D341Med (cell line): ENCODE results near the gene TUBB.
A peak's percentile ranks its signal among the peaks of the same experiment; 100 is the strongest.
"Not testable (repeated sequence)": the region's sequence is repeated elsewhere in the genome, so short reads cannot be mapped to it uniquely, and the experiment has no call there.

ENCODE experiments used
- DNase-seq: peaks from one replicate; pipeline ENCODE4 v3.0.0; 2012; ENCODE audit warnings: low spot score

Gene TUBB

DNA sequence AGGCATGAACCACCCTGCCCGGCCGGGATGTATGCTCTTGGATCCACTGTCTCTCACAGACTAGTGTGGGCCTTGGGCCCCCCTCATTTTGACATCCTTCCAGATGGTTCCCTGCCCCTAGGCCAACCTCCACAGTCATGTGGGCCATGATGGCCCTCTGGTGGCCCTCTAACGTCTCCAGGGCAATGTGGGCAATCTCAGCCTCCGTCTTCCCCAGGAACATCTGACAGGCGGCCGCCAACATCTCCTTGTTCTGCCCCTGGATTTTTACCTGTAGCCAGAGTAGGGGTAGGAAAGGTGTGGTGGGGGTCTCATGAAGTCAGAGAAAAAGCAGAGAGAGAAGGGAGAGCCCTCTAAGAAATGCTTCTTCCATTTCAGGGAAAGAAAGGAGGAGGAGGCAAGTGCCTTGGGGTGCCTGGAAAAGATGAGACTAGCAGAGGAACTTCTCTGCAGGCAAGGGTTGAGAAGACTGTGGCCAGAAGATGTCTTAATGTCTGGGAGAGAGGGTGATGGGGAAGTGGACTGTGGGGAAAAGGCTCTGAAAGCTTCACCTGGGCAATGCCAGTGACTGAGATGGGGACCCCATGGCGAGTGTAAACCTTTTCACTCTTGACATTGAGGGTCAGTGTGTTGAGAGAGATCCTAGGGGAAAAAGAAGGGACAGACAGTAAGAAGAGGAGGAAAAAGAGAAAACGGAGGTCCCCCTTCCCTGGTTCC, 21.1 kb downstream of the TUBB start:
- no peak for DNase-seq

DNA sequence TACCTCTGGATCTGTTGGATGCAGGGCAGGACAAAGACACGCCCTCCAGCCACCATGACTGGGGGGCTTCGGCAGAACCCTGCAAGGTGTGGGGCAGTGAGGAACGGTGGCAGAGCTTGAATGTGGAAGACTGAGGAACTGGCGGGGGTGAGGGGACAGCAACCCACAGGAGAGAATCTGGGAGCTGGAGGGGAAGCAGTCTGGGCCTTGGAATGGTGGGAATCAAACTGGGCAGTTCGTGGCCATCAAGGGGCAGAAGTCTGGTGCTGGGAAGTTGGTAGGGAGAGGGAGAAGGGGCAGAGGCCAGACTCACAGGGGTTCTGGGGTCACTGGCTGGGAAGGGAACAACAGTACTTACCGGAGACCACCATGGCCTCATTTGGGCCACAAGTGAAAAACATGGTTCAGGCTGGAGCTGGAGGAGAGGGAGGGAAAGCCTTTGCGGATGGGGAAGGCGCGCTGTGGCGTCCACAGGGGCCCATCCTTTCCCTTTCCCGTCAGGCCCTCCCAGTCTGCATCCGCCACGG, 21.7 kb downstream of the TUBB start:
- DNase-seq: no peak

DNA sequence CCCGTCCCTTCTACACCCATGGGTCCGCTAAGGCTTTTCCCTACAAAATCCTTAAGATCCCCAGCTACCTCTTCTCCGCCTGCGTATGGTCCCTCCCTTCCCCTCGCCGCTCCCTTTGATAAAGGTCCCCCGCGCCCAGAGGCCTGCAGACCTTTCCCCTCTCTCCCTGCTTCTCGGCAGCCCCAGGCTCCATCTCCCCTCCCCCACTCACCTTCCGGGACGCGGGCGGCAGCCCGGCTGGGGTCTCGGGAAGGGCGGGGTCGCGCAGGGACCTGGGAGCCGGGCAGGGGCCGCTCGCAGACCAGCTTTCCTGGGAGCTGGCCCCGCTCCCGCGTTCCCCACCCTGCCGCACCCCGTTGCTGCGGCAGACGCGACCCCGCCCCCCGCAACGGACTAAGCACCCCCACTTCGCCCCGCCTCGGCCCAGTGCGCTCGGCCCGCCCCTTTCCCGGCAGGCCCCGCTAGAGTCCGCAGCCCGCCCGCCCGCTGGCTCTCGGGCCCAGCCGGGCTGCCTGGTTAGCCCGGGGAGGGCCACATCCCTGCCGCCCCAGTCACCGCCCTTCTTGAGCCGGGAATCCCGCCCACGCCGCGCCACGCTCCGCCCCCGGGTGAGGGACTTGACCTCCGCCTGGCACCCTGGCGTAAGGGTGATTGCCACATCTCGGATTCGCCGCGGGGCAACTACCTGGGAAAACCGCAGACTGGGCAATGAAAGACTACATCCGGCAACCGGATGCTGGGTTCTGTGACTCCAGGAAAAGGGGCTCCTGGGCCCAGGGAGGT, 22.4 kb downstream of the TUBB start, which contains the start of gene FLOT1:
Gene FLOT1, minus strand, starts transcription at position 372 of the 783 bp plus-strand sequence. CDS start 498 bp downstream, outside the sequence.
- peak; percentile 92 for DNase-seq

DNA sequence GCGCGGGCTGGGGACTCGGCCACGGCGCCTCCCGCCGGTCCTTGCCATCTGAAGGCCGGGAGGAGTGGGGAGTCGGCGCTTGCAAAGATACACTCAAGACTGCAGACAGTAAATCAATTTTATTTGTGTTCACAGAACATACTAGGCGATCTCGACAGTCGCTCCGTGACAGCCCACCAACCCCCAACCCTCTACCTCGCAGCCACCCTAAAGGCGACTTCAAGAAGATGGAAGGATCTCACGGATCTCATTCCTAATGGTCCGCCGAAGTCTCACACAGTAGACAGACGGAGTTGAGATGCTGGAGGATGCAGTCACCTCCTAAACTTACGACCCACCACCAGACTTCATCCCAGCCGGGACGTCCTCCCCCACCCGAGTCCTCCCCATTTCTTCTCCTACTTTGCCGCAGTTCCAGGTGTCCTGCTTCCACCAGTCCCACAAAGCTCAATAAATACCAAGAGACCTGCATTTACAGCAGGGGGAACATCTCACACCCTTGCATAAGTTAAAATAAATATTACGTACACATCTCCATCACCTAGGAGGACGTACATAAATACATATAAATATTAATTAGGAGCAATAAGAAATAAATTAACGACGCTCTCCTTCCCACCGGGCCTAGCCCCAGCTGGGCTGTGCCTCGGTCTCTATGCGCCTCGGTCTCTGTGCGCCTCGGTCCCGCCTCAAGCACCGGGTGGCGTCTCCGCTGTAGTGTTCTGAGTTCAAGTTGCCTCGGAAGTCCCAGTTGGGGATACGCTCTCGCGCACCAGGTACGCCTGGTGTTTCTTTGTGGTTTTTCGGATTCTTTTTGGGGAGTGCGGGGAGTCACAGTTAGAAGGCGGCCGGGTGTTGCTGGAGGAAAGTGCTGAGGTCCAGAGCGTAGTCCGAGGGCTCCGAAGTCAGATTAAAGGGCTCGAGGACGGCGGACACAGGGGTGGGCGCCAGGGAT, 23.2 kb downstream of the TUBB start:
- no peak for DNase-seq

DNA sequence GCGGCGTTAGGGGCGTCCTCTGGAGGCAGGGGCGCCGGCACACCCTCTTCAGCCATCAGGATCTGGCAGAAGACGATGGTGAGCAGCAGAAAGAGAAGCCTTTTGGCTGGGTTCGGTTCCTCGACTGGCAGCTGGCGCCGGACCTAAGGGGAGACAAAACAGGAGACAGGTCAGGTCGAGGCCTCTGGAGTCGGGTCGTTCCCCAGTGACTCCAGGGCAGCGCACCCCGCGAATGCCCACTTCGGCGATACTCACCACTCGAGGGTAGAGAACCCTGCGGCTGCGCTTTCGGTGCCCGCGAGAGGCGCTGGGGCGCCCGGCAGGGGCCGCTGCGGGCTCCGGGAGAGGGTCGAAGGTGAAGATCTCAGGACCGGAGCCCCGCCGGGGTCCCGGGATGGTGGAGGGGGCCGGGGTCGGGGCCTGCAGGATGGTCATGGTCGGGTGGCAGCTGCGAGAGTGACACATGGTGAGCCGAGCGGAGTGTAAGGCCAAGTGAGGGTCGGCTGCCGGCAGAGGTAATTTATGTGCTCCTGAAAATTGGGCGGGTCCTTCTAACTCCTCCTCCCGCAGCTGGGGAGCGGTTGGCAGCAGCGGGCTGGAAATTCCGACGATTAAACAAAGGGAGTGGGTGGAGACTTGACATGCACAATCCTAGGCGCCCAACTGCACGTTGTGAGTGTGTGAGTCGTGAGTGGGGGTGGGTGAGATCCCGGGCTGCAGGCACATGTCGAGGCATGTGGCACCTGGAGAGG, 24.1 kb downstream of the TUBB start, which contains the start of gene IER3:
Gene IER3, minus strand, starts transcription at position 494 of the 752 bp plus-strand sequence. Its CDS starts 29 bp downstream, at position 465.
- DNase-seq: no peak

DNA sequence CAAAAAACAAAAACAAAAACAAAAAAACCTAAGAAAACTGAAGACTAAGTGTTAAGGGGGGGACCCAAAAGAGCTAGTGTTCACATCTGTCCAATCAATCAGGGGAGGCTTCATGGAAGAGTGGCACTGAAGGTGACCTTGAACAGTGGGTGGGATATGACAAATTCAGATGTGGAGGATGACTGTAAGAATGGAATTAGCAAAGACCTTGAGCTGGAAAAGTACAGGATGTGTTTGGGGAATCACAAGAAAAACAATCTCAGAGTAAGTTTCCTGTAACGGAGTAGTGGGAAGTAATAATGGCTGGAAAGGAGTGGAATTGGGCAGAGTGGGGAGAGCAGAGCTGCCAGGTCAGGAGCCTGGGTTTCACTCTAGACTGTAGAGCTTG, 27.1 kb downstream of the TUBB start:
- DNase-seq: no peak

DNA sequence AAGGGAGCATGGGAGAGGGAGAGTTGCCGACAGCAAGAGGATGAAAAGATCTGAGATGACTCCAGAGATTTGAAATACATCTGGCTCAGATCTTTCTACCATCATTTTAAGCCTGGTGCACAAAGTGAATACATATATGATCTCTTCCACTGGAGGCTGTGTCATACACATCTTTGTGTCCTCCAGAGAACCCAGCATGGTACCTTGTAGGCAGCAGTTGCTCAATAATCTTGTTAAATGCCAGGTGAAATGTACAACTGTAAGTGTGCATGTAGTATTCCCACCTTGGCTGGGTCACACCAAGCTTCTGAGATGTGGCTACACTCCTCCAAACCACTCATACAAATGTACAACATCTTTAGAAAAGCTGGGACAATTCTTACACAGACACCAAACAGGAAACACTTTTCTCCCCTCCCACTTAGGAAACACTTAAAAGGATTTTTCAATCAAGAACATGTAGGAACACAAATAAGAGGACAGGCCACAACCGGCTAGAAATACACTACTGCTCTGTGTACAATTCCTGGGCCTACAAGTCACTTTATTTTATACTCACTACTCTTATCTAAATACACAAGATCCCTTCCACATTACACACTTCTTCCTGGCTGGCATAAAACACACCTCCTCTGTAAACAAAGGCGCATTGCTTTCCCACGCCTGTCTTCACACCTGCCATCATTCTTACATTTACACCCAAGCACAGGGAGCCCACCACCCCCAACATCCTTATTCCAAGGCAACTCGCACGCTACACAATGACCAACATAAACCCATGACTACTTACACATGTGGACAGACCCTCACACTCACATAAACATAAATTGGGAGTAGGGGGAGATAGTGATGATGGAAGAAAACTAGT, 28.0 kb downstream of the TUBB start:
- DNase-seq: no peak

DNA sequence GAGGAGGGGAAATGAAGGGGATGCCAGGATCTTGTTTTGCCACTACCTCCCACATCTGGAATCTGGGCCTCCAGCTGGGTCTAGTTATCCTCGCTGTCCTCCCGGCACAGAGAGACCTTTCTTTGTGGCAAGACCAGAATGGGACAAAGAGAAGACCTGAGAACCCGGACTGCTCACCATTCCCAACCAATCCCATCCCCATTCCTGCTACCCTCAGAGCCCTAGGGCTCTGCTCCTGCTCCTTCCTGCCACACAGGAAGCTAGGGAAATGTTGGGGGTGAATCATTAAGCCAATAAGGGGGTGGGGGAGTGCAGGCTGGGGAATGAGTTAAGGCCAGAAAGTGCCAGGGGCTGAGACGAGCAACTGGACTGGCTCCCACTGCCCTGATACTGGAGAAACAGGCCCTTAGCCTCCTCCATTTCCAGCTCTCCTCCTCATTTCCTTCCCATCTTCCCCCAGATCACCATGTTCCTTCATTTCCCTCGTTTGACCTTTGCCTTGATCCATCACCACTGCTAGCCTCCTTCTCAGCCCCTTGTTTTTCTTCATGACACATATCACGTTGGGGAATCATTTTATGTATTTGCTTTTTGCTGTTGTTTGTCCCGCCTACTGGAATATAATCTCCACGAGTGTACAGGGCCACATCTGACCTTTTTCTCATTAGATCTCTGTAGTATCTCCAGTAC, 28.8 kb downstream of the TUBB start:
- no peak for DNase-seq

DNA sequence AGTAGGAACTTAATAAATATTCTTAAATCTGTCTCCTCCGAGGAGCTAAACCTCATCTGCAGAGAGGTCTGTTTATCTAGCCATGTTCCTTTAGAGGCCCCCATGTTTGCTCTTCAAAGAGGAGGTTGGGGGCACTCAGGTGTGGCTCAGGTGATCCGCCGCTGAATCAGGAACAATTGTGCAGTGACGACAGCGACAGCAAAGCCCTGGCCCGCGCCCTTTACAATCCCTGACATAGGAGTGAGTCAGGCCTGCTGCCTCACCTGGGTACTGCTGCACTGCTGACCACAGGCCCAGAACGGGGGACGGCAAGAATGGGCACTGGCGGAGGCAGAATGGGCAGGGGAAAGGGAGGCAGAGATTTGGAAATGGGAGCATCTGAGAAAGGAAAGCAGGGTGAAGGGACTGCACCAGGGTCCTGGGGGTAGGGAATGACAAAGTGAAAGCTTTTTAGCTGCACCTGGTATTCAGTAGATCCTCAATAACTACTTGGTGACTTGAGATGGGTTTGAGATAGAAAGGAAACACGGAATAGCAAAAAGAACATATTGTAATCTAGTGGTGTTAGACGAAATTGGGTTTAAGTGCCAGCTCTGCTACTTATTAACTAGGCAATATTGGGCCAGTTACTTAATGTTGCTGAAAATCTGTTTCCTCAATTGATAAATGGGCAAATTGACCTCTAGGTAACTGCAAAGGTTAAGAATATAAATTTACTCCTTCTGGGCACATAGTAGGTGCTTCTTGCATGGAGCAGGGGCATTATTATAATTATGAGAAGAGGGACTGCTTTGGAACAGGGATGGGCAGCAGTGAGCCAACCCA, 29.6 kb downstream of the TUBB start:
- no peak for DNase-seq

DNA sequence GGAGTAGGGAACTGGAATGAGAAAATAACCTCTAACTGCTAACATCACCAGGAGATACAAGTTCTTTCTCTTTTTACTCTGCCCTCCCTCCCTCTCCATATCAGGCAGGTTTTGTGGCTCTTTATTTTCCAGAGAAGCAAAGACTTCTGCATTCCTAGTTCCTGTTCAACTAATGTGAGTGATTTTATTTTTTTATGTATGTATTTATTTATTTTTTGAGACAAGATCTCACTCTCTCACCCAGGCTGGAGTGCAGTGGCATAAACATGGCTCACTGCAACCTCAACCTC, 30.2 kb downstream of the TUBB start:
- no peak for DNase-seq

DNA sequence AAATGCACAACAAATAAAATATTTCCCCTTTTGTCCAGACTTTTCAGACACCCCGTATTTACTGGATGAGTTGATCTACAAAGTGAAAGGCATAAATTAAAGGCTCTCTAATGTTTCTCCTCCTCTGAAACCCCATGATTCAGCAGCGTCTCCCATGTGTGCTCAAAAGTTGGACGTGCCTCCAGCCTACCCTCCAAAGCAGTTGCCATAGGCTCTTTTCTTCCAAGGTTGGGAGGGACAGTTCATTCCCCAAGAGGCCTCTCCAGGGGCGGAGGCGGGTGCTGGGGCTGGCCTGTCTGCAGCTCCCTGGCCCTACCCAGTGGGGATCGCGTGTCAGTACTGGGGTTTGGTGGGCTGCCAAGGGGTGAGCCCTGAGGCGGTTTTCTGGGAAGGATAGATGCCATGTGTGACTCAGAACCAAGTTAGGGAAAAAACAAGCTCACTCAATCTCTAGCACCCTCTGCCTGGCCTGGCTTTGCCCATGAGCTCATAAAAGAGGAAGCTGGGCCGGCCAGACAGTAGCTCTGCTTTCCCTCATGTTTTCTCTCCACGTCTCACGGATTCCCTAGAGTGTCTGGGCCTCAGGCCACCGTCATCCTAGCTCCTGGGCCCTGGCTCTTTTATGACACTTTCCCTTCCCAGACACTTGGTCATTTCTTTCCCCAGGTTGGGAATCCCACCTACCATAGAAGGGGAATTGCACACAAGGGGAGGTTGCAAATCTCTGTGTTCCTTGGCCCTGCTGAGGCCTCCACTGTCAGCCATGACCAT, 32.2 kb downstream of the TUBB start:
- DNase-seq: no peak

DNA sequence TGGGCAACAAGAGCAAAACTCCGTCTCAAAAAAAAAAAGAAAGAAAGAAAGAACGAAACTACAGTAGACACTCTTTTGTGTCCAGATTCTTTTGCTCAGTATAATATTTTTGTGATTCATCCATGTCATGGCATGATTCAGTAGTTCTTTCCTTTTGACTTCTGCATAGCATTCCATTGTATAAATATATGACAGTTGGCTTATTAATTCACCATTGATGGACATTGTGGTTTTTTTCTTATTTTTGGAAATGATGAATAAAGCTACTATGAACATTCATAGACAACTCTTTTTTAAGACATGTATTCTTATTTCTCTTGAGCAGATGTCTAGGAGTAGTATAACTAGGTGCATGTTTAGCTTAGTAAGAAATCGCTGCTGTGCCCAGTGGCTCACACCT, 34.5 kb downstream of the TUBB start:
- DNase-seq: no peak

DNA sequence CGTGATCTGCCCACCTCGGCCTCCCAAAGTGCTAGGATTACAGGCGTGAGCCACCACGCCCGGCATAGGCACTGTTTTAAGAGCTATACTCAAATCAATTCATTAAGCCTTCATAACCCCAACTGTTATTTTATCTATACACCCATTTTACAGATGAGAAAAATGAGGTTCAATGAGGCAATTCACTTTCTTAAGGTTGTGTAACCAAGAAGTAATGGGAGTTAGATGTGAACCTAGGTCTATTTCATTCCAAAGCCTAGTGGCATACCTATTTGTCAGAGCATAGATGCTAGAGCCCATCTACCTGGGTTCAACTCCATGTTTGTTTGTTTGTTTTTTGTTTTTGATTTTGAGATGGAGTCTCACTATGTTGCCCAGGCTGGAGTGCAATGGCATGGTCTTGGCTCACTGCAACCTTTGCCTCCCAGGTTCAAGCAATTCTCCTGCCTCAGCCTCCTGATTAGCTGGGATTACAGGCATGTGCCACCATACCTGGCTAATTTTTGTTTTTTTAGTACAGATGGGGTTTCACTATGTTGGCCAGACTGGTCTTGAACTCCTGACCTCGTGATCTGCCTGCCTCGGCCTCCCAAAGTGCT, 36.4 kb downstream of the TUBB start:
- DNase-seq: not testable (repeated sequence)

DNA sequence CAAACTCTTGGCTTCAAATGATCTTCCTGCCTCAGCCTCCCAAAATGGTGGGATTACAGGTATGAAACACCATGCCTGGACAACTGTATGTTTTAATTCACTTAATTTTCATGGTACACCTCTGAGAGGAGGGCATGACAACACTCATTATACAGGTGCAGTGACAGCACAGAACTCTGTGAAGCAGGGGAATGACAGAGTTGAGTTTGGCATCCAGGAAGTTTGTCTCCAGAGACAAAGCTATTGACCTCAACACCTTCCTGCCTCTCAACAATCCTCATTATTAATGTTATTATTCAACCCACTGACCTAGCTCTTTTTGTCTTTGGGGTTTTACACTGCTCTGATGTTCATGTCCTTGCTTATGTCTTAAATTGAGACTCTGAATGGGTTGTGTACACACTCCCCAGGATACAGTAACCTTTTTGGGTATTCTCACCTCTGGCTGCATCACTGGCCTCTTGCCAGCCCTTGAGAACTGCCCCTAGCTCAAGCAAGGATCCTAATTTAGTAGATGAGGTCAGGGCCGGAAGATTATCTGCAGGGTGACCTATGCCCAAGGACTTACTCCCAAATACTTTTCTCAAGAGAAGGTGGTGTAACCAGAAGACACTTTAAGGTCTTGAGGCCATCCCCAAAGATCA, 37.2 kb downstream of the TUBB start:
- DNase-seq: no peak

DNA sequence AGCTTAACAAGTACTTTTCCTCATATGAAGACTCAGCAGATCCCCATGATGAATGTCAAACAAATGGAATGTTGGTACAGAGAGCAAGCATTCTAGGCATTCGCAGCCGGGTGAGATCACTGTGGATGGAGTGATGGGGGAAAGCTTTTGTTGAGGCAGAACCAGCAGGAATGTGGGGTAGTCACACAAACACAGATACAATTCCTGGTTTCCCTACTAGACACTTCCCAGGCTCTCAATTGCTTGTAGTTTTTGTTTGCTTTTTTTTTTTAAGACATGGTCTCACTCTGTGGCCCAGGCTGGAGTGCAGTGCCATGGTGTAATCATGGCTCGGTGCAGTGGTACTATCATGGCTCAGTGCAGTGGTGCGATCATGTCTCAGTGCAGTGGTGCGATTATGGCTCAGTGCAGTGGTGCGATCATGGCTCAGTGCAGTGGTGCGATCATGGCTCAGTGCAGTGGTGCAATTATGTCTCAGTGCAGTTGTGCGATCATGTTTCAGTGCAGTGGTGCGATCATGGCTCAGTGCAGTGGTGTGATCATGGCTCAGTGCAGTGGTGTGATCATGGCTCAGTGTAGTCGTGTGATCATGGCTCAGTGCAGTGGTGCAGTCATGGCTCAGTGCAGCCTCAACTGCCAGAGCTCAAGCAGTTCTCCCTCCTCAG, 39.6 kb downstream of the TUBB start:
- no peak for DNase-seq

DNA sequence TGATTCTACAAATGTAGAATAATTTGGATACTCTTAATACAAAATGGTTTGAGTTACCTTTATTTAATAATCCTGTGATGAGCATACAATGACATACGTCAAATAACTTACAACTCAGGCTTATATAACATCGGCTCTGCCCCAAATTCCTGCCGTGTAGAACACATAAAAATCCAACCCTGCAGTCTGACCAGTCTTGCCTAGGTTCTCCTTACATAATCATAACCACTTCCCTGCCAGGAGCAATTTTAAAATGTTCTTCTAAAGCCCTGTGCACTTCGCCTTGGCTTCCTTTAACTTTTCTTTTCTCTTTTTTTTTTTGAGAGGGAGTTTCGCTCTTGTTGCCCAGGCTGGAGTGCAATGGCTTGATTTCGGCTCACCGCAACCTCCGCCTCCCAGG, 40.4 kb downstream of the TUBB start:
- no peak for DNase-seq
